Keratinocyte (primary cell): ENCODE results near the gene GAS6. TPM values are rescaled to one million over a fixed set of nuclear protein-coding genes. Genes with fewer than 3 reads are reported as not detected.

ENCODE experiments used
- DNase-seq: peaks from one replicate; pipeline ENCODE4 v3.0.0-alpha.2; 2011; ENCODE audit warnings: low read depth, missing footprints, low spot score
- FAIRE-seq: peaks from 2 replicates; lab custom pipeline; 2011; peaks lifted over from hg19 to GRCh38; lab: Jason Lieb, UNC
- H2AFZ ChIP-seq: 2 replicates; pipeline ENCODE4 v1.6.0; 2012; ENCODE audit warnings: low read length, control low read depth, inconsistent platforms; ENCODE audit not compliant: control insufficient read depth
- H3K27ac ChIP-seq: 2 replicates; pipeline ENCODE4 v1.5.1; 2011; ENCODE audit warnings: low read length; ENCODE audit not compliant: control insufficient read depth, insufficient read depth
- H3K27me3 ChIP-seq: 3 replicates; pipeline ENCODE4 v1.6.0; 2011; ENCODE audit warnings: low read length; ENCODE audit not compliant: control insufficient read depth, insufficient read depth; ENCODE audit errors: extremely low read depth
- H3K36me3 ChIP-seq, 2 experiments: 2 replicates in 1 of 2; 3 replicates in 1 of 2; pipeline ENCODE4 v1.5.1; 2011; ENCODE audit warnings: low read length in 2 of 2, mild to moderate bottlenecking in 1 of 2; ENCODE audit not compliant: control insufficient read depth in 2 of 2, insufficient read depth in 2 of 2; ENCODE audit errors: extremely low read depth in 1 of 2
- H3K4me1 ChIP-seq: 3 replicates; pipeline ENCODE4 v1.5.1; 2011; ENCODE audit warnings: low read length; ENCODE audit not compliant: control insufficient read depth, insufficient read depth; ENCODE audit errors: extremely low read depth
- H3K4me2 ChIP-seq: 3 replicates; pipeline ENCODE4 v1.6.0; 2011; ENCODE audit warnings: low read depth, low read length; ENCODE audit not compliant: control insufficient read depth, insufficient read depth; ENCODE audit errors: extremely low read depth
- H3K4me3 ChIP-seq, 3 experiments: fragments of 200-600 bp in 1 of 3; sonication (generic) in 1 of 3; 2 replicates in 2 of 3; 3 replicates in 1 of 3; pipeline ENCODE4 v1.5.1; 2011 to 2016; ENCODE audit warnings: low read length in 3 of 3, mild to moderate bottlenecking in 3 of 3, control low read depth in 2 of 3, inconsistent platforms in 1 of 3, low read depth in 1 of 3, mixed read lengths in 1 of 3, mixed run types in 1 of 3, moderate library complexity in 1 of 3; ENCODE audit not compliant: control insufficient read depth in 2 of 3, insufficient read depth in 2 of 3; ENCODE audit errors: extremely low read depth in 1 of 3
- H3K79me2 ChIP-seq: 2 replicates; pipeline ENCODE4 v1.6.0; 2012; ENCODE audit warnings: low read length; ENCODE audit not compliant: control insufficient read depth, insufficient read depth
- H3K9ac ChIP-seq: 3 replicates; pipeline ENCODE4 v1.6.0; 2011; ENCODE audit warnings: low read length; ENCODE audit not compliant: control insufficient read depth, insufficient read depth; ENCODE audit errors: extremely low read depth
- H3K9me1 ChIP-seq: 3 replicates; pipeline ENCODE4 v1.6.0; 2011; ENCODE audit warnings: low read length; ENCODE audit not compliant: control insufficient read depth, insufficient read depth; ENCODE audit errors: extremely low read depth
- H3K9me3 ChIP-seq: 2 replicates; pipeline ENCODE4 v1.5.1; 2012; ENCODE audit warnings: low read depth, low read length; ENCODE audit not compliant: control insufficient read depth
- H4K20me1 ChIP-seq: 3 replicates; pipeline ENCODE4 v1.6.0; 2011; ENCODE audit warnings: low read length; ENCODE audit not compliant: control insufficient read depth, insufficient read depth; ENCODE audit errors: extremely low read depth
- EZH2 ChIP-seq: IDR thresholded peaks from one replicate; pipeline ENCODE4 v1.6.1; 2012; ENCODE audit warnings: inconsistent platforms, mild to moderate bottlenecking, low read length, moderate library complexity
- dilution Hi-C: fragments of 300-500 bp; cut with MboI; formaldehyde crosslinking; loops from one replicate; pipeline ENCODE4 v1.7.0; 2020; ENCODE audit warnings: low sequenced_read_pairs; ENCODE audit not compliant: extremely low pct_ligation_motif_present
- polyA plus RNA-seq, 5 experiments: library from polyadenylated mRNA; depleted of rRNA in 3 of 5; stranded (reverse) in 3 of 5; stranded (forward) in 1 of 5; unstranded in 1 of 5; fragments of >200 nt; gene quantifications; 1 replicate in 1 of 5; 2 replicates in 3 of 5; 3 replicates in 1 of 5; pipeline versions ENCODE4 v1.2.1 to v1.2.3, GENCODE V29; 2011 to 2012; ENCODE audit warnings: missing spikeins in 2 of 5, low read depth in 1 of 5, low replicate concordance in 1 of 5
- TF ChIP-seq, protein P1 (sequence below), 3 experiments: IDR thresholded peaks in 1 of 3; conservative IDR thresholded peaks in 1 of 3; optimal IDR thresholded peaks in 1 of 3; 2 replicates in 2 of 3; 3 replicates in 1 of 3; pipeline versions ENCODE3 to v1.5.1; 2011; ENCODE audit warnings: low read length in 3 of 3, mild to moderate bottlenecking in 3 of 3, moderate library complexity in 2 of 3, control low read depth in 1 of 3, inconsistent platforms in 1 of 3; ENCODE audit not compliant: insufficient read depth in 2 of 3; ENCODE audit errors: extremely low read depth in 1 of 3

The GAS6 gene
- polyA plus RNA-seq, 1 donor (not counting 4 experiments of a cell fraction or from before 2014, with no cell fraction given) = 163 TPM

DNA sequence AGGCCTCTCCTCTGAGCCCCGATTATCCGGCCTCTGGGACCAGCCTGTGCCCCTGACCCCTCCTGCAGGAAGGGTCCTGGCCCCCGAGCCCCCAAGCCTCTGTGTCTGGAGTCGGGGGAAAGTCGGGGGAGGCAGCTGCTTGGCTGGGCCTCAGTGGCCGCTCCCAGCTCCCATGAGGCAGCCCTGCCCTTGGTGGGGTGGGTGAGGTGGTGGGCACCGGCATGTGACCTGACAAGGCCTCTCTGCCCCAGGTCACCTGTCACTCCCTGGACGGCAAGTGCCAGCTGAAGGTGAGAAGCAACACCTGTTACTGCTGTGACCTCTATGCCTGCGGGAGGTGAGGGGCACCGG lies 63.3 kb downstream of the GAS6 start:
- dilution Hi-C loops = no loop called here

DNA sequence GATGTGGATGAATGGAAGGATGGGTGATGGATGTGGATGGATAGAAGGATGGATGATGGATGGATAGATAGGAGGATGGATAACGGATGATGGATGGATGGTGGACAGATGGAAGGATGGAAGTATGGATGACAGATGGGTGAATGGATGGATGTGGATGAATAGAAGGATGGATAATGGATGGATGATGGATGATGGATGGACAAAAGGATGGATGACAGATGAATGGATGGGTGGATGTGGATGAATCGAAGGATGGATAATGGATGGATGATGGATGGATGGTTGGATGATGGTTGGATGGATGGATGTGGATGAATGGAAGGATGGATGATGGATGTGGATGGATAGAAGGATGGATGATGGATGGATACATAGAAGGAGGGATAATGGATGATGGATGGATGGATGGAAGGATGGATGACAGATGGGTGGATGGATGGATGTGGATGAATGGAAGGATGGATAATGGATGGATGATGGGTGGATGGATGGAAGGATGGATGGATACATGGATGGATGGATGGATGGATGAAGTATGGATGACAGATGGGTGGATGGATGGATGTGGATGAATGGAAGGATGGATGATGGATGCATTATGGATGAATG lies 65.6 kb downstream of the GAS6 start:
- no peak for TF ChIP-seq EZH2
- TF ChIP-seq, protein P1, sequence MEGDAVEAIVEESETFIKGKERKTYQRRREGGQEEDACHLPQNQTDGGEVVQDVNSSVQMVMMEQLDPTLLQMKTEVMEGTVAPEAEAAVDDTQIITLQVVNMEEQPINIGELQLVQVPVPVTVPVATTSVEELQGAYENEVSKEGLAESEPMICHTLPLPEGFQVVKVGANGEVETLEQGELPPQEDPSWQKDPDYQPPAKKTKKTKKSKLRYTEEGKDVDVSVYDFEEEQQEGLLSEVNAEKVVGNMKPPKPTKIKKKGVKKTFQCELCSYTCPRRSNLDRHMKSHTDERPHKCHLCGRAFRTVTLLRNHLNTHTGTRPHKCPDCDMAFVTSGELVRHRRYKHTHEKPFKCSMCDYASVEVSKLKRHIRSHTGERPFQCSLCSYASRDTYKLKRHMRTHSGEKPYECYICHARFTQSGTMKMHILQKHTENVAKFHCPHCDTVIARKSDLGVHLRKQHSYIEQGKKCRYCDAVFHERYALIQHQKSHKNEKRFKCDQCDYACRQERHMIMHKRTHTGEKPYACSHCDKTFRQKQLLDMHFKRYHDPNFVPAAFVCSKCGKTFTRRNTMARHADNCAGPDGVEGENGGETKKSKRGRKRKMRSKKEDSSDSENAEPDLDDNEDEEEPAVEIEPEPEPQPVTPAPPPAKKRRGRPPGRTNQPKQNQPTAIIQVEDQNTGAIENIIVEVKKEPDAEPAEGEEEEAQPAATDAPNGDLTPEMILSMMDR (optimal IDR thresholded peaks at IDR 0.05 in 1 of 3, IDR thresholded peaks at IDR 0.05 in 1 of 3, conservative IDR thresholded peaks at IDR 0.05 in 1 of 3; ENCODE audit: extremely low read depth in 1 of 3, insufficient read depth in 2 of 3, low read length in 3 of 3) = no peak
- Histone ChIP-seq H3K27ac (no peak overlapping the region), H3K9ac (no peak overlapping the region), H3K4me1 (peaks cover 5% of the 10 kb centered on the region), H3K4me3 (no peak overlapping the region), H3K9me1 (no peaks in the 10 kb centered on the region), H4K20me1 (no peaks in the 10 kb centered on the region), H3K9me3 (no peaks in the 10 kb centered on the region), H3K27me3 (peaks cover 31% of the 10 kb centered on the region), H3K79me2 (no peaks in the 10 kb centered on the region), H3K36me3 (no peaks in the 10 kb centered on the region), H2AFZ (no peak overlapping the region), H3K4me2 (no peak overlapping the region)
- DNase-seq = no peak
- dilution Hi-C loops = no loop called here
- FAIRE-seq = no peak

More for the DNA sequence above, 63.3 kb downstream of the GAS6 start:
- H3K9me3 ChIP-seq = no peaks in the 10 kb centered on the region
- H3K4me1 ChIP-seq = peaks cover 5% of the 10 kb centered on the region
- H2AFZ ChIP-seq = no peak overlapping the region
- H3K36me3 ChIP-seq = no peaks in the 10 kb centered on the region
- TF ChIP-seq, protein P1 (optimal IDR thresholded peaks at IDR 0.05 in 1 of 3, IDR thresholded peaks at IDR 0.05 in 1 of 3, conservative IDR thresholded peaks at IDR 0.05 in 1 of 3; ENCODE audit: extremely low read depth in 1 of 3, insufficient read depth in 2 of 3, low read length in 3 of 3) = no peak
- no peaks in the 10 kb centered on the region for H3K79me2 ChIP-seq
- H3K4me2 ChIP-seq = no peak overlapping the region
- H3K9ac ChIP-seq = no peak overlapping the region
- no peak overlapping the region for H3K4me3 ChIP-seq
- H3K27me3 ChIP-seq = peaks cover 13% of the 10 kb centered on the region
- H3K27ac ChIP-seq = no peak overlapping the region
- FAIRE-seq = no peak
- no peaks in the 10 kb centered on the region for H3K9me1 ChIP-seq
- no peak for DNase-seq
- H4K20me1 ChIP-seq = no peaks in the 10 kb centered on the region
